Limb (tissue), 2 donors: ENCODE data around the gene CEP85L.

Experiments used
- DNase-seq, 2 donors: peaks; one replicate each; pipeline ENCODE4 v3.0.0-alpha.2; 2016; ENCODE audit errors: extremely low spot score in 2 of 2

The CEP85L gene

DNA sequence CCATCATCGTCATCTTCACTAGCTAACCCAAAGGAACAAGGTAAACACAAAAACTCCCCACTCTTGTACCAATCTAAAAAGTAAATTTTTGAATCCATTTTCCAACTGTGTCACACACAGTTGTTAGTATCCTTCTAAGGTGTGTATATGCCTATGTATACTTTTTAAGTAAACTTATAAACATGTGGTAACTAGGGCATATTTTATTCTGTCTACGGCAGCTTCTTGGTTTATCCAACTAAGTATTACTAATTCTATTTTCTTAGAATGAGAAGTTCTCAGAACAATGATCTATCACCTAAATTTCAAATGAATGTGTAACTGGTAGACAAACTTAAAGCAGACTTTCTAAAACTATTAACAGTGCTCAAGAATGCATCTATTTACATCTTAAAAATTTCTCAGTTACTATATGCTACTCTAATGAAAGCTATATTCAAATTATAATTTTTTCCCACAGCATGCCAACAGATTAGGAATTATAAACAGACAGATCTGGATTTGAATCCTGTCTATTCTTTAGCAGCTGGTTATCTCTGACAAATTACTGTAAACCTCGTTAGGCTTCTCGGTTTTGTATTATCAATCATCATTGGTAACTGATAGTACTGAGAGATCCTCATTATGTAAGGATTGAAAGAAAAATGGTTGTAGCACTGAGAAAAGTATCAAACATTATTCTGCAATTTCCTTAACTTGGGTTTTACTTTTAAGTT, 105.1 kb downstream of the CEP85L start:
- DNase-seq: no peak

DNA sequence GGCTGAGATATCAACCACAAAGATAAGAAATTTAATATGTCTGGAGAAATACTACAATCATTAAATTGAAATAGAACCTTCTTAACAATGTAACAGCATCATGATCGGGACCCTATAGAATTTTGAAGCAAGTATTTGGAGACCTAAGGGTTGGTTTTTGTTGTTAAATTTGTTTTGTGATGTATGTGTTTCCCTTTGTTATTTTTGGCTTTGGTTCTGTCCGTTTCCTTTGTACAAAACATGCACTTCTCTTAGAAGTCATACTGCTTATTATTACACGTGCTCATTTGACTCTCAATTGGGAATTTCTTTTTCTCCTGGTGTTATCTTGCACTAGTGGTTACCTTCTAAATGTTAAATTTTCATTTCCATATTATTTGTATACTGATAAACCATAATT, 107.3 kb downstream of the CEP85L start:
- no peak for DNase-seq

DNA sequence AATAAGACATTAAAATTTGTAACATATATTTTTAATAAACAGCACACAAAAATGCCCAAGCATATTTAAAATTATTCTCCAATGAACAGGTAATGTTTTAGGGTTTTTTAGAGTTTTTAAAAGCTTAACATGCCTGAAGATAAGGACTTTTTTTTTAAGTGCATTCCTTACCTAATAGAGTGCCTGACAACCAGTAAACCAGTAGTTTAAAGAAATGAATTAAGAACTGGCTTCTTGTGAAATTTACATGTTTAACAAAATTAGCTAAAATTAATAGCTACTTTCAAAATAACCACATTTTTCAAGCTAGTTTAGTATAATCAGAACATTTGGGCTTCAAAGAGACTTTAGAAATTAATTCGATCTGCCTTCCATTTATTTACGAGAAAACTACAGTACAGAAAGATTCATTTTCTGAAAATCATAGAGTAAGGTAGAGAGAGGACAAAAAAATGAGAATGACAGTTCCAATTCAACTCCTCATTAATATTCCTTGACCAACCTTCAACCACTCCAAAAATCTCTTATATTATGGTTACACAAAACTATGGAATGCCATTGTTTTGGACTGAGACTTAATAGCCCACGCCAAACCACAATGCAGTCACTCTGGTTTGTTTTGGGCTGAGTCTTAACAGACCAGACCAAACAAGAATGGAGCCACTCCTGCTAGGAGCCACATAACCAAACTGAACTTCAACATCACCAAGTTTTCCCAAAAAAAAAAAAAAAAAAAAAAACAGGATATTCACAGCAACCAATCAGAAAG, 109.0 kb downstream of the CEP85L start:
- no peak for DNase-seq

DNA sequence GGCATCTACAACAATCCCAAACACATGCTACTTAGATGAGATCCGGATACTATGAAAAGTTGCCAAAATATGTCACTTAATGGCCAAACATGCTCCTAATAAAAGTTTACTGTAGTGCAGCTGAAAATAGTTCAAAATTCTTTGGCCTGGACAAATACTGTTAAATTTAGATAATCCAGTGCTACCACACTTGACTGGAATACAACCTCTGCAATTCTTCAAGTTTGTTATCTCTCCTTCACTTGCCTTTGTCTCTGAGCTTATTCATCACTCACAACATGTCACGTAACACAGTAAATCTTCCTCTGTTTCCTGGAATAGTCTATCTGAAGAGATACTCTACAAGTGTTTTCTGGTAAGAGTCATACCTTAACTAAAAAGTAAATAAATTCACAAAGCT, 113.8 kb downstream of the CEP85L start:
- DNase-seq: peak in 1 of 2 donors; percentile 19

DNA sequence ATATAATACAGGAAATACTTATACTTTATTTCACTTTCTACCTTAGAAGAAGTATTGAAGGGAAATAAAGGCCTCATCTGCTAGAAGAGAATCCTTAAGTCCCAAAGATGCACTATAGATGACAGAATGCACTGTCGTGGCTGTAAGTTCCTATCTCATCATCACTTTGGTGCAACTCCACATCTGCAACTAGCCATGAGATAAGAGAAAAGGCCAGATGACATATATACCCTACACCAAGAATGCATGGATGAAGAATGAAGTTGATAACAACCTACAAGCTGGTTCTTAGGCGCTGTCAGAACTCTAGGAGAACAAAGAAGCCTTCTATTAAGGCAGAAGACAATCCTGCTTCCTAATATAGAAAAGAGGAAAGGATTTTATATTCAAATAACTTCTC, 114.9 kb downstream of the CEP85L start:
- no peak for DNase-seq

DNA sequence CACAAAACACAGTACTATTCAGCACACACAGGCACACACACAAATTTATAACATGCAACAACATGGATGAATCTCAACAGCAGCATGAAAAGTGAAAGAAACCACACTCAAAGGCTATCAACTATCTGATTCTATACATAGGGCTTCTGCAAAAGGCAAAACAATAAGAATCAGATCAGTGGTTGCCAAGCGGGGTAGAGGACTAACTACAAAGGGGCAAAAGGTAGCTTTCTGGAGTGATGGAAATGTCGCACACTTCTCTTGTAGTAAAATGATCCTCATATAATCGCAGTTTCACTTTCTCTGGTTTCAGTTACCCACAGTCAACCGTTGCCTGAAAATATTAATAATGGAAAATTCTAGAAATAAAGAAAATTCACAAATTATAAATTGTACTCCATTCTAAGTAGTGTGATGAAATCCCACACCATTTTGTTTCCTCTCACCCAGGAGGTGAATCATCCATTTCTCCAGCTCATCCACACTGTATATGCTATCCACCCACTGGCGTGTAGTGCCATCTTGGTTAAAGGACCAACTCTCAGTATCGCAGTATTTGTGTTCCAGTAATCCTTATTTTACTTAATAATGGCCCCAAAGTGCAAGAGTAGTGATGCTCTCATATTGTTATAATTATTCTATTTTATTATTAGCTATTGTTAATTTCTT, 116.1 kb downstream of the CEP85L start:
- no peak for DNase-seq

DNA sequence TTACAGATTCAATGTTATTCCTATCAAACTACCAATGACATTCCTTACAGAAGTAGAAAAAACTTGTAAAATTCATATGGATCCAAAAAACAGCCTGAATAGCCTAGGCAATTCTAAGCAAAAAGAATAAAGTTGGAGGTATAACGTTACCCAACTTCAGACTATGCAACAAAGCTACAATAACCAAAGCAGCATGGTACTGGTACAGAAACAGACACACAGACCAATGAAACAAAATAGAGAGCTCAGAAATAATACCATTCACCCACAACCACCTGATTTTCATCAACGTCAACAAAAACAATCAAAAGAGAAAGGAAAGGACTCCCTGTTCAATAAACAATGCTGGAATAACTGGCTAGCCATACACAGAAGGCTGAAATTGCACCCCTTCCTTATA, 120.4 kb downstream of the CEP85L start:
- DNase-seq: no peak

DNA sequence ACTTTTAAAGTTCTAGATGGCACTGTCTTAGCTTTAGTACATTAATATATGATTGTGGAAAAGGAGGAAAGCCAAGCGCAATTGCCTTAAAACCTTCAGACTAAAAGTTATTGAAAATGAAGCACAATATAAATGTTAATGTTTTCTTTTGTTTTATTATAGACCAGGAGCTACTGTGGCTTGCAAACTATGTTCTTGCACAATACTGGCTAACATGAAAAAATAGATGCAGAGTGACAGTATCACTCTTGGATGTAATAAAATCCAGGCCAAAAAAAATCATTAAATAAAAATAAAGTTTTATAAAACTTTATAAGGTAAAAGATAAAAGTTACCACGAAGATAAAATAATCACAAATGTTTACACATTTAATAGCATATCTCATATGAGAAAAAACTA, 121.6 kb downstream of the CEP85L start:
- no peak for DNase-seq

DNA sequence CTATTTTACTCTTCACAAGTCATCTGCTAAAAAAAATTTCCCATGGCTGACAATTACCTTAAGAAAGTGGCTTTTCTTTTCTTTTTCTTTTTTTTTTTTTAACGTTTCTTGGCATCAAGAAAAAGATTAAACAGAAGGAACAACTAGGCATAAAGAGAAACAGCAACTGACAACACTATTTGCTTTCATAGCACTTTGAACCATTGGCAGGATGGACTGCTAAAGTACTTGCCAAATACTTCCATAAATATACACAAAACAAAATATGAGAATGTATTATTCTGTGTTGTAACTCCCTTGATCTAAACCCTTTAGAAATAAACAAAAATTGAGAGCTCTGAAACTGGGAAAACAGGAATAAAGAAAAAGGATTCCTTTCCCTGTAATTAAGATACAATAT, 123.3 kb downstream of the CEP85L start:
- no peak for DNase-seq

DNA sequence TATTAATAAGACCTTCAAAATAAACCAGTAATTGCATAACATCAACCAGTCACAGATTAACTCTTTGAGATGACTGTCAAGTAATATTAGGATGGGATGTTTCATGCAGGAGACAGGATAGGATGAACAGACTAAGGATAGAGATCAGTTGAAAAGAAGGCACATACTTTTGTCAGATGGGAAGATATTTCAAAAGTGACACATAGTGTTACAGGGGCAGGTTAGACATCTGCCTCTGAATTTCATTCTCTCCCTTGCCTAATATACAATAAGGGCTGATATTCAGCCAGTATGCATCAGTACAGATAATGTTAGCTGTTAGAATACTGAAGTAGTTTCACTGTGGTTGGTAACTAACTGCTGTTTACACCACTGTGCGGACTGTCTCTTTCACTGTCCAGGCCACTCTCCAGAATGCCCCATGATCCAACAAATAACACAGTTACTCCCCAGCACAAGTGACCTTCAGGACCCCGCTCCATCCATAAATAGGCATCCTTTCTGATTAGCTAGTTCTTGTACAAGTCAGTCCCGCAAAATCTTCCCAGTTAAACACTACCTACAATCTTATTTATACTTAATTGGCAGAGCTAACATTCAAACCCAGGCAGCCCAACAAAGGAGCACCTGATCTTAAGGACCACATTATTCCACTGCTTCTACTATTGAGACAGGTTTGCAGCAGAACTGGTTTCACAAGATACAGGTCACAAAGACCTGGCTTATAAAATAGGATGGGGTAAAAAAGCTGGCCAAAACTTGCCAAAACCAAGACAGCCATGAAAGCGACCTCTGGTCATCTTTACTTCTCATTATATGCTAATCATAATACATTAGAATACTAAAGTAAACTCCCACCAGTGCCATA, 125.2 kb downstream of the CEP85L start:
- no peak for DNase-seq

DNA sequence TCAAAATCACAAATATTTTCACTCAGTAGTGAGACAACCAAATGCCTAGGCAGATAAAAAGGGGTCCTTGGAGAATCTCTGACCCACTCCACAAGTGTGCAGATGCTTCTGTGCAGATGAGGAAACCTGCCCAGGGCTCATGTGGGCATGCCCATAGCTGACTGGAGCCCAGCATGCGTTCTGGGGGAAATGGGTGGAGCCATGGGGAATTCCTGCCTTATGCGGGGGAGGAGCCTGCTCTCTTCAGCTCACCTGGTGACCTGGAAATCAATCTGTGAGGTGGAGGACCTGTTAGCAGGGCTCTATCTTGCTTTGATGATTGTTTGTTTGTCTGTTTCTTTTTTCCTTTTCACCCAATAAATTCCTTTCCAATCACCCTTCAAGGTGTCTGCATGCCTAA, 126.7 kb downstream of the CEP85L start:
- no peak for DNase-seq

DNA sequence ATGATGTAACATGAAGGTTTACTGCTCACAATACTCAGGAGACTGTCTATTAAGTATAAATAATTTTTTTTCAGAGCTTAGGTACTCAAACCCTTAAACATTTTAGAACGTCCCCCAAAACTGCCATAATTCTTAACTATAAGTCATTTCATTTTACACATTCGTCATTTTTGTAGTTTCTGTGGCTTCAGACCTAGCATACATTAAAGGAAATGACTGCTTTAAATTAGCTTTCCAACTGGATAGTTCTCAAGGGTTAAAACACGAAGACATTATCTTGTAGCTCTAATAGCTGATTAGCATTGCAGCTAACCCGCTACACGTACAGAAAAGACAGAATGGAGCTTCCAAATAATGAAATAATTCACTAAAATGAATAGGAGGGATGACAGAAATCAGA, 128.2 kb downstream of the CEP85L start:
- DNase-seq: no peak

DNA sequence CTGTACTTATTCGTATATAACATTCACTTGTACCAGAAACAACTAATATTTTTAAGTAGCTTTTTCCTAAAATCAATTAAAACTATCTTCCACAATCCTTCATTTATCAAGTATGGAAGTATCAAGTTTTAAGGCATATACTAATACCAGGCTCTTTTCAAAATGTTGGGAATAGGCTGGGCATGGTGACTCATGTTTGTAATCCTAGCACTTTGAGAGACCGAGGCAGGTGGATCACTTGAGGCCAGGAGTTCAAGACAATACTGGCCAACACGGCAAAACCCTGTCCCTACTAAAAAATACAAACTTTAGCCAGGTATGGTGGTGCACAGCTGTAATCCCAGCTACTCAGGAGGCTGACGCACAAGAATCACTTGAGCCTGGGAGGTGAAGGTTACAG, 129.0 kb downstream of the CEP85L start:
- DNase-seq: no peak

DNA sequence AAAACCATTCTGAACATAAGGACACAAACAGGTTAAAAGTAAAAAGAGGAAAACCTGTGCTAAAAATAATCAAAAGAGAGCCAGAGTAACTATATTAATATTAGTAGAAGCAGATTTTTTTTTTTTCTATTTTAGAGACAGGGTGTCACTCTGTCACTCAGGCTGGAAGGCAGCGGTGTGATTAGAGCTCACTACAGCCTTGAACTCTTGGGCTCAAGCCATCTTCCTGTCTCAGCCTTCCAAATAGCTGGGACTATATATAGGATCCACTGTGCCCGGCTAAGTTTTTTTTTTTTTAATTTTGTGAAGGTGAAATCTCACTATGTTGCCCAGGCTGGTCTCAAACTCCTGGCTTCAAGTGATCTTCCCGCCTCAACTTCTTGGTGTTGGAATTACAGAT, 136.7 kb downstream of the CEP85L start:
- no peak for DNase-seq

DNA sequence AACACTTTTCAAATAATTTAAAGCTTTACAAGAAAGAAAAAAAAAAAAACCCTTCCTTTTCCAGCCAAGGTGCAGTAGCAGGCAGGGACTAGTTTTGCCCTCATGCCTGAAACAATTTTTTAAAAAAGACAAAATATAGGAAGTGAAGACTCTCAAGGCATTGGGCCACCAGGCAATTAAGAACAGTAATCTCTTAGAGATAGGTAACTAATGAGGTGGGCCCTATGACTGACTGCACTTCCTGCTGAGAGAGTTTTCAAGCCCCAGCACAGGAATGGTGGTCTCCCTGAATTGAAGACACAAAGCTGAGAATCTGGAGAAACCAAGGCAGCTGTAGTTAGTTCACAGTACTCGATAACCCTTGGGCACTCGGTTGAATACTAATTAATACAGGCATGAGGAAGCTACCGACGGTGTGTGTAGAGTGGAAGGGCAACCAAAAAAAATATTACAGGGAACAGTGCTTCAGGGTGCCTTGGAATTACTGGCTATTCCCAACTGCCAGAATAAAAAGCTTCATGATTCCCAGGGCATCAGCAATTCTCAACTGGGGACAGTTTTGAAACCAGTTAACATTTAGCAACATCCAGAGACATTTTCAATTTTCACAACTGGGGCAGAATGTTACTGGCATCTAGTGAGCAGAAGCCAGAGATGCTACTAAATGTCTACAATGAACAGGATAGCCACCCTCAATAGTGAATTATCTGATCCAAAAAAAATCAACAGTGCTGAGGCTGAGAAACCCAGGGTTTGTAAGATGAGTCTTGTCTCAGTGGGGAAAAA, 139.3 kb downstream of the CEP85L start:
- DNase-seq: no peak

DNA sequence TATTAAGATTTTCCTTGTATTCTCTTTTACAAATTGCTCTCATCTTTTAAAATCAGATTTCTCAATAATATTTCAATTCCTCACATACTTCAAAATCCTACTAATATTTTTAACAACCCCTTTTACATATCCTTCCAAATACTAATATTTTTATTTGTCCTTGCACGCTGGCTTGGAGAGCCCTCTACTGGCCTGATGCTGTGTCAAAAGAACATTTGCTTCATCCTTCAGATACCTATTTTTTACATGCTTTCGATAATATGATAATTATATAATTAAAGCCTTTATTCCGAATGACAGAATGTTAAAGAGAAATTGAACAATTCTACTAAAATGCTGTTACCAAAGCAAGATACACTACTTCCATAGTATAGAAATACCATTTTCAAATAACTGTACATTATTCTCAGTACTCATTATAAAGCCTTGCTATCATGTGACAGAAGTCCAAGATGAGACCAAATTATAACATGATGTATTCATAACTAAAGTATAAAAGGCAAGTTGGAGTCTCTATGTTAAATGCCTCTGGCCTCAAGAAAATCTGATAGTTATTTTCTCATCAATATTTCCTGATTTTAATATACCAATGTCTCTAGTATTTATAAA, 142.3 kb downstream of the CEP85L start:
- peak; percentile 27 to 36 for DNase-seq

DNA sequence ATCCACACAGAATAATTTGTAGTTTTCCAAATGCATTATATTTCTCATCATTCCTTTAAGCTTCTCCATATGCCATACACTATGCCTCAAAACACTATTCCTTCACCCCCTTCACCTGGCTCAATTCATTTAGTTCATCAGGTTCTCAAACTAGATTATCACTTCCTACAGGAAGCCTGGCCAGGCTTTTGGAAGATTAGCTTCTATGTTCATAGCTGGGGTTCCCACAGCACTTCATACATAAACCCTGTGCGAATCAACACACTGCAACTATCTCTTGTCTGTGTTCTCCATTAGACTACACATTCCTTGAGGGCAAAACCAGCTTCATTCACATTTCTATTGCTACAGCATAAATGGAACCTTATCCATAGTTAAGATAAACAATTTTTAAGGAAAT, 143.8 kb downstream of the CEP85L start:
- no peak for DNase-seq

DNA sequence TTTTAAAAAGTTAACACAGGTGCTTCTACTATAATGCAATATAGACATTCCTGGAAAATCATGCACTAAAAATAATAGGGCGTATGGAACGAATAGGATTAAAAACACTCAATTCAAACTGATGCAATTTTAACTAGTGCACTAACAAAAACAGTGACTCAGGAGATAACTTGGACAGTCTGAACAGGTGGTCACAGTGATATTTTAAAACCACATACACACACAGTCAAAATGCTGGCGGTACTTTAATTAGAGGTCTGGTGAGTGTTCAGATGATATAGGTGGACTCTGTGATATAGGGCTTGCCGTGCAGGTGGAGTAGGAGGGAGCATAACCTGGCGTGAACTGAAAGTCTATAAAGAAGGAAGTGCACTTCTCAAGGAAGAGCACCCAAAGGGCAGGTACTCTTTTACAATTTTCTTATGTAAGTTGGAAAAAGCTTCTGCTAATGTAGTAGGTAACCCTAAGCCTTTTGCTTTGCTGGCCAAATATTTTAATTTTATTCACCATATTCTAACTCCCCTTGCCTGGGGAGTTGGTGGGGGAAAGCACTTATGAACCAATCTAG, 145.2 kb downstream of the CEP85L start:
- DNase-seq: no peak

DNA sequence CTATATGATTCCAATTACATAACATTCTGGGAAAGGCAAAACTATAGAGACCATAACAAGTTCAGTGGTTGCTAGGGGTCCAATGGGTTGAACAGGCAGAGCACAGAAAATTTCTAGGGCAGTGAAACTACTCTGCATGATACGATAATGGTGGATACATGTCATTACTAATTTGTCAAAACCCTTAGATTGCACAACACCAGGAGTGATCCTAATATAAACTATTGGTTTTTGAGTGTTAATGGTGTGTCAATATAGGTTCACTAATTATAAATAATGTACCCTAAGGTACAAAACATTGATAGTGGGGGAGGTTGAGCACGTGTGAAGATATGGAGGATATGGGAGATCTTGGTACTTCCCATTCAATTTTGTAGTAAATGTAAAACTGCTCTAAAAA, 145.7 kb downstream of the CEP85L start:
- DNase-seq: no peak

DNA sequence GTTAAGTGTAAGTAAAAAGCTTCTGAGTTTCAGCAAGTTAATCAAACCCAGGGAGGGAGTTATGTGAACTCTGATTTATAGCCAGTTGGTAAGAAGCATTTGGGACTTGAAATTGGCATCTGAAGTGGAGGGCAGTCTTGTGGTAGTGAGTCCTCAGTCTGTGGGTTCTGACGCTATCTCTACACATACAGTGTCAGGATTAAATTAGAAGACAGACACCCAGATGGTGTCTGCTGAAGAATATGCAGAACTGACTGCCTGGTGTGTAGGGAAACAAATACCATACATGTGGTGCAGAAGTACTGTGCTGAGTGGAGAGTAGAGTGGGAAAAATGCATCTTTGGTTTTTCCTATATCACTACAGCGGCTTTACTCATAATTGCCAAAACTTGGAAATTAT, 146.8 kb downstream of the CEP85L start:
- DNase-seq: no peak
